Stimulated activated CD4-positive, alpha-beta T cell treated with anti-CD3 and anti-CD28 coated beads, TNF-alpha, amount 100 ng/mL, for 4 hours (primary cell): Measurements from ENCODE around the gene DAZAP2.
"Not testable (repeated sequence)": the region's sequence is repeated elsewhere in the genome, so short reads cannot be mapped to it uniquely, and the experiment has no call there.

Experiments
- DNase-seq, 3 experiments: peaks; one replicate each; pipeline ENCODE4 v3.0.0-alpha.2; 2020; ENCODE audit warnings: low read depth in 3 of 3

The DAZAP2 gene

GRCh38 chr12:51247523-51248206 lies 9.0 kb downstream of the DAZAP2 start:
- no peak for DNase-seq

GRCh38 chr12:51253276-51253675 lies 14.7 kb downstream of the DAZAP2 start:
- DNase-seq = no peak

- DNase-seq = no peak
Observed at GRCh38 chr12:51254536-51254935, 15.9 kb downstream of the DAZAP2 start.

- not testable (repeated sequence) for DNase-seq
Observed at GRCh38 chr12:51259600-51259999, 21.0 kb downstream of the DAZAP2 start.

GRCh38 chr12:51262758-51263177 lies 24.1 kb downstream of the DAZAP2 start:
- no peak for DNase-seq

- no peak for DNase-seq
Observed at GRCh38 chr12:51263341-51263740, 24.7 kb downstream of the DAZAP2 start.

GRCh38 chr12:51264297-51264696 lies 25.7 kb downstream of the DAZAP2 start:
- DNase-seq = no peak

- no peak for DNase-seq
Observed at GRCh38 chr12:51265024-51265423, 26.4 kb downstream of the DAZAP2 start.

GRCh38 chr12:51269174-51270066 lies 30.8 kb downstream of the DAZAP2 start:
- DNase-seq = peak; percentile 35 to 40 (median 40)

GRCh38 chr12:51270067-51270950 lies 31.7 kb downstream of the DAZAP2 start, which contains the start of gene SMAGP:
SMAGP (minus strand) TSS chr12:51270415; CDS start chr12:51269278, 1,137 bp downstream.
- DNase-seq = peak; percentile 8 to 27 (median 23)

GRCh38 chr12:51270951-51271518 lies 32.4 kb downstream of the DAZAP2 start:
- DNase-seq = no peak

GRCh38 chr12:51272810-51273209 lies 34.2 kb downstream of the DAZAP2 start:
- not testable (repeated sequence) for DNase-seq

GRCh38 chr12:51275088-51275487 lies 36.5 kb downstream of the DAZAP2 start:
- DNase-seq = no peak

GRCh38 chr12:51281202-51281924 lies 42.7 kb downstream of the DAZAP2 start:
- DNase-seq = no peak

- no peak for DNase-seq
Observed at GRCh38 chr12:51285843-51286242, 47.2 kb downstream of the DAZAP2 start.

- DNase-seq = not testable (repeated sequence)
Observed at GRCh38 chr12:51291603-51292513, 53.2 kb downstream of the DAZAP2 start.
